GM18498 (cell line): ENCODE measurements around the gene SETD1A.

Source experiments
- ATAC-seq: cut with Tn5 transposase; IDR thresholded peaks from one replicate; pipeline ENCODE4 v1.9.1; 2021; ENCODE audit warnings: mild to moderate bottlenecking, moderate library complexity; ENCODE audit not compliant: unreplicated experiment

The SETD1A gene

GRCh38 chr16:30996985-30997724 is 39.6 kb downstream of the SETD1A start:
- ATAC-seq, result peak; percentile 85

GRCh38 chr16:30997725-30998711 is 40.5 kb downstream of the SETD1A start:
- ATAC-seq, result no peak

GRCh38 chr16:30998852-30999761 is 41.6 kb downstream of the SETD1A start:
- ATAC-seq, result no peak

- ATAC-seq, result no peak
Observed at GRCh38 chr16:31000671-31001382, 43.3 kb downstream of the SETD1A start.

- ATAC-seq, result no peak
Observed at GRCh38 chr16:31001507-31002249, 44.1 kb downstream of the SETD1A start.

GRCh38 chr16:31002250-31002700 is 44.7 kb downstream of the SETD1A start:
- no peak for ATAC-seq

GRCh38 chr16:31002862-31003341 is 45.3 kb downstream of the SETD1A start:
- no peak for ATAC-seq

GRCh38 chr16:31003744-31004143 is 46.2 kb downstream of the SETD1A start:
- no peak for ATAC-seq

- ATAC-seq, result no peak
Observed at GRCh38 chr16:31004658-31005057, 47.1 kb downstream of the SETD1A start.

- ATAC-seq, result no peak
Observed at GRCh38 chr16:31005350-31006085, 48.0 kb downstream of the SETD1A start.

- ATAC-seq, result no peak
Observed at GRCh38 chr16:31006086-31006385, 48.5 kb downstream of the SETD1A start.

GRCh38 chr16:31006589-31006988 is 49.0 kb downstream of the SETD1A start:
- ATAC-seq, result no peak

- ATAC-seq, result no peak
Observed at GRCh38 chr16:31007684-31008083, 50.1 kb downstream of the SETD1A start.

- no peak for ATAC-seq
Observed at GRCh38 chr16:31008149-31008548, 50.6 kb downstream of the SETD1A start.

- ATAC-seq, result no peak
Observed at GRCh38 chr16:31008551-31008950, 51.0 kb downstream of the SETD1A start.

GRCh38 chr16:31009120-31009519 is 51.6 kb downstream of the SETD1A start:
- no peak for ATAC-seq

- ATAC-seq, result no peak
Observed at GRCh38 chr16:31009894-31010584, 52.5 kb downstream of the SETD1A start.
